HG02678 (cell line): Measurements from ENCODE around the gene OR52A5.
A peak's percentile ranks its signal among the peaks of the same experiment; 100 is the strongest.
"Not testable (repeated sequence)": the region's sequence is repeated elsewhere in the genome, so short reads cannot be mapped to it uniquely, and the experiment has no call there.

Experiments
- ATAC-seq: cut with Tn5 transposase; IDR thresholded peaks from one replicate; pipeline ENCODE4 v1.9.1; 2021; ENCODE audit warnings: mild to moderate bottlenecking, moderate library complexity; ENCODE audit not compliant: unreplicated experiment

Gene OR52A5

GRCh38 chr11:5137996-5138395 is at the start of gene OR52A5:
OR52A5 (minus strand) TSS chr11:5138356; CDS start chr11:5132642, 5,714 bp downstream.
- ATAC-seq, result no peak

DNA sequence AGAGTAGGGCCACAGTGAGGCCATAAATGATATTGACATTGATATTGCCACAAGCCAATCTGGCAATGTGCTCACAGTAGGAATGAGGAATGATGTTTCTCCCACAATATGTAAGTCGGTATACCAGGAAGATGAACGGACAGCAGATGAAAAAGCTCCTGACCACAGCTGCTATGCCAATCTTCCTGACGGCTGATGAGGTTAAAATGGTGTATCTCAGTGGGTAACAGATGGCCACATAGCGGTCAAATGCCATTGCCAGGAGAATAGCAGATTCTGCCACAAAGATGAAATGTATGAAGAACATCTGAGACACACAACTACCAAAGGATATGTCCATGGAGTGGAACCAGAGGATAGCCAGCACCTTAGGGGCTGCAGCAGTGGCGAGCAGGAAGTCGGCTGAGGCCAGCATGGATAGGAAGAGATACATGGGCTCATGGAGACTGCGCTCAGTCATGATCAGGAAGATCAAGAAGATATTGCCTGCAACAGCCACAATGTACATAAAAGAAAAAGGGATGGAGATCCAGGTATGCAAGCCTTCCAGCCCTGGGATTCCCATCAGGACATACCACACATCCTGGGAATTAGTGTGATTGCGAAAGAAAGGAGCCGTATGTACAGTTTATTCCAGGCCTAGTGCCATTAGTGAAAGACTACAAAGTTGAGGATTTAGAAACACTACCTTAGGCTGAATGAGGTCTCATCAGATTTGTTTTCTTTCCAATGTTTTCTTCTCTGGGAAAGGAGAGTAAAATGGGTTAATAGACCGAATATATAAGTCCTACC is 40.1 kb upstream of the OR52A5 start:
- ATAC-seq, result no peak

DNA sequence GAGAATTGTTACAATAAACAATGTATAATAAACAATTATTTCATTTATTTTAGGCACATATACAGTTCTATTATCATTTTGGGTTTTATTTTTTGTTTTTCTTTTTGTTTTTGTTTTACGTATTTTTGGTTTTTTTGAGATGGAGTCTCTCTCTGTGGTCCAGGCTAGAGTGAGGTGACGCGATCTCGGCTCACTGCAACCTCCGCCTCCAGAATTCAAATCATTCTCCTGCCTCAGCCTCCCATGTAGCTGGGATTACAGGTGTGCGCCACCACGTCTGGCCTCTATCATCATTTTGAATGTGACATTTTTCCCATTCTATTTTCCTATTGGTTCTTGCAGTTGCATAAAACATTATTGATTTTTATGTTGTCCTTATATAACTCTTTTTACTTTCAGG is 36.8 kb upstream of the OR52A5 start:
- no peak for ATAC-seq

DNA sequence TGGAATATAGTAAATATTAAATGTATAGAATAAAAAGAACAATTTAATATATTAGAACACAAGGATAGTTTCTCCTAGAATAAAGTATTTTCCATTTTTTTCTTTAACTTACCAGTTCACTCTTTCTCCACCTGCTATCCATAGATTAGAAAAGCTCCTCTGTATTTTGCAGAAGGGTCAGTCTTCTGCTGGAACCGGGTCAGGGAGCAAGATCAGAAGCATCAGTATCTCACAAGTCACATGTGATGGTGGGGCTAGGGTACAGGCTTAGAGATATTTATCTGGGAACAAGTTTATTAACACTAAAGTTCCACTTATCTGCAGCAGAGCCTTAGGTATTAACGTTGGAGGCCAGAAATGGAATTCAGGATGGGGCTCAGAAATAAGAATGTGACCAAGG is 33.7 kb upstream of the OR52A5 start:
- ATAC-seq, result no peak

DNA sequence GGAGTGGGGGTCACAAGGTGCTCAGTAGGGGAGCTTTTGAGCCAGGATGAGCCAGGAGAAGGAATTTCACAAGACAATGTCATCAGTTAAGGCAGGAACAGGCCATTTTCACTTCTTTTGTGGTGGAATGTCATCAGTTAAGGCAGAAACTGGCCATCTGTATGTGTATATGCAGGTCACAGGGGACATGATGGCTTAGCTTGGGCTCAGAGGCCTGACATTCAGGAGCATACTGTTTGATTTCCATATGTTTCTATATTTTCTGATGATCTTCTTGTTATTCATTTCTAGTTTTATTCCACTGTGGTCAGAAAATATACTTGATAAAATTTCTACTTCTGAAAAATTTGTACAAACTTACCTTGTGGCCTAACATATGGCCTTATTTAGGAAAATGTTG is 27.7 kb upstream of the OR52A5 start:
- not testable (repeated sequence) for ATAC-seq

GRCh38 chr11:5164807-5165206 is 26.7 kb upstream of the OR52A5 start:
- not testable (repeated sequence) for ATAC-seq

DNA sequence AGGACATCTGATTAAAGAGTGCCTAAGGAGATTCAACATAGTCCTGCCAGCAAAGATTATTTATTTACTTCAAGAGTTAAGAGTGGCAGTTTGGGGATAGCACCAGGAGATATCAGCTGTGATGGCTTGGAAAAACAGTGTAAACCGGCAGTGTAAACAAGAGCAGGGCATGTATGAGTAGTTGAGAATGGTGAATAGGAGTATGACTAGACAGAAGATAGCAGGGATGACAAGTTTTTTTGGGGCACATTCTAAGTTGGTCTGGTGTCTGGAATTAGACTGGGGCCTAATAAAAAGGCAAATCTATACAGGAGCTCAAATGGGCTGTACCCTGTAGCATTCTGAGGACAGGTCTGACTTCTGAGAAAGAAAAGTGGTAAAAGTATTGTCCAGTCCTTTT is 22.9 kb upstream of the OR52A5 start:
- ATAC-seq, result not testable (repeated sequence)

GRCh38 chr11:5160217-5160616 is 22.1 kb upstream of the OR52A5 start:
- not testable (repeated sequence) for ATAC-seq

DNA sequence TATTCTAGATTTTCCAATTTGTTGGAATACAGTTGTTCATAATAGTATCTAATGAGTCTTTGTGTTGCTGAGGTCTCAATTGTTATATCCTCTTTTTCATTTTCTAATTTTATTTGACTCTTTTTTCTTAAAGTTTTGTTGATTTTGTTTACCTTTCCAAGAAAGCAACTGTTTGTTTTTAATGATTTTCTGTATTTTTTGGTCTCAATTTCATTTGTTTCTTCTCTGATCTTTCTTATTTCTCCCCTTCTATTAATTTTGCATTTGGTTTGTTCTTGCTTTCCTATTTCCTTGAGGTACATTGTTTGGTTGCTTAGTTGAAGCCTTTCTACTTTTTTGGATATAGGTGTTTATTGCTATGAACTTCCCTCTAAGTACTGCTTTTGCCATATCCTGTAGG is 21.6 kb upstream of the OR52A5 start:
- no peak for ATAC-seq

DNA sequence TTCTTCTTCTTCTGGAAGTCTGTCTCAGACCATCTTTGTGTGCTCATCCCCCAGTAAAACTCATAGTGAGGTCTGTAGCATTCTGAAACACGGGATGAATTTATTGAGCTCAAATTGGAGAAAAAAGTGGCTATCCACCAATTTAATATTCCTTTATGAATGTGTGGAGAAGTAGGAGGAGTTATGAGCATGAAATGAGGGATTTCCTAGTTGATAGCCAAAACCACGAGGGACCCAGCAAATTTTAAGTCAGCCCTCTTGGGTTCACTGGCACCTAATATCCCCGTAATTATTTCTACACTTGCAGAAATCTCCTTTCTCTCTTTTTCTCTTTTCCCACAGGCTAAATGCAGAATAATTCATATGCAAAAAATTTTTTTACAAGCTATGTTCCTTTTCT is 16.5 kb upstream of the OR52A5 start, which contains the start of gene OR52A1:
TSS of gene OR52A1 (minus strand) at position 101 of the 400 bp plus-strand sequence. CDS start 2,388 bp downstream, outside the sequence.
- ATAC-seq, result no peak

DNA sequence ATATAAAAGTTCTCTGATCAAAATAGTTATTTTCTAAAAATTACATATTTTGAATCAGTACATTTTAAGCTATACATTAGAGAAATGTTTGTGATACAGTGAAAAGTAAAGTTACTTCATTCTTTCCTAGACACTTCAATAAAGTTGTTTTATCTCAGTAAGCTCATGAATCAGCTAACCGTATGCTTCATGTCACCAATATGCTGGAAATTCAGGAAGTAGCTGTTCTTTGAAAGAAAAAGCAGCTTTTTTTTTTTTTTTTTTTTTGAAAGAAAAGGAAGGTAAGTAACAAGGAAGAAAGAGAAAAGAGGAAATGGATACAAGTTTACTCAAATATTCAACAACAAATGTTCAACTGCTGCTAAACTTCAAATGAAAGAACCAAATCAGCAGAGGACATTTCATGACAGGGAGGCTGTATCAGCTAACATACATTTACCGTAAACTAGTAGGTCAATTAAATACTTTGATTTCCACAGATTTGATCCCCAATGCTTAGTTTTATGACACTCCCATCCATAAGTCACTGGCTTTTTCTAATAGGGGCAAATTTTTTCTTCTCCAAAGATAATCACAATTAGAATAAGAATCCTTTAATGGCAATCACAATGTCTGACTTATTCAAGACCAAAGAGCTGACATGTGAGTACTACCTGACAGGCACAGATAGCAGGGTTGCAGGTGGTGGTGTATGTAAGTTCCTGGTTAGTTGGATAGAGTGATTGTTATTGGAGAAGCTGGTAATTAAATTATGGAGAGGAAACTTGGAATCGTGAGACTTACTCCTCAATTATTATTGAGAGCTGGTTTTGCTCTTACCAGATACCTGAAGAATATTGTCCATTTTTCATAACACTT is 15.6 kb upstream of the OR52A5 start:
- ATAC-seq, result no peak

DNA sequence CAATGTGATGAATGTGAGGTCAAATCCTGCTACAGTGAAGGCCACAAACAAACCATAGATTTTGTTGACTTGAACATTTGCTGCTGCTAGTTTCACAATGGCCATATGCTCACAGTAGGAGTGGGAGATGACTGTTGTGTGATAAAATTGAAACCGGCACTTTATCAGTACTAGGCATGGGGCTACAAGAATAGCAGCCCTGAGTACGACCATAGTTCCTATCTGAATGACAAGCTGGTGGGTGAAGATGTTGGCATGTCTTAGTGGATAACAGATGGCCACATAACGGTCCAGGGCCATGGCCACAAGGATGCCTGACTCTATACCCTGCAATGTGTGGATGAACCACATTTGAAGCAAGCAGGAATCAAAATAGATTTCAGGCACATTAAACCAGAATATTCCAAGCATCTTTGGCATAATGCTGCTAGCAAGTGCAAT is 13.6 kb upstream of the OR52A5 start:
- ATAC-seq, result no peak

DNA sequence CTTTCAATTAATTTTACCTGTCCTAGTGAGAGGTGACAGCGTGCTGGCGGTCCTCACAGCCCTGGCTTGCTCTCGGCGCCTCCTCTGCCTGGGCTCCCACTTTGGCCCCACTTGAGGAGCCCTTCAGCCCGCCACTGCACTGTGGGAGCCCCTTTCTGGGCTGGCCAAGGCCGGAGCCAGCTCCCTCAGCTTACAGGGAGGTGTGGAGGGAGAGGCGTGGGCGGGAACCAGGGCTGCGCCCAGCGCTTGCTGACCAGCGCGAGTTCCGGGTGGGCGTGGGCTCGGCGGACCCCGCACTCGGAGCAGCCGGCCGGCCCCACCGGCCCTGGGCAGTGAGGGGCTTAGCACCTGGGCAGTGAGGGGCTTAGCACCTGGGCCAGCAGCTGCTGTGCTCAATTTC is 6.0 kb upstream of the OR52A5 start:
- not testable (repeated sequence) for ATAC-seq

DNA sequence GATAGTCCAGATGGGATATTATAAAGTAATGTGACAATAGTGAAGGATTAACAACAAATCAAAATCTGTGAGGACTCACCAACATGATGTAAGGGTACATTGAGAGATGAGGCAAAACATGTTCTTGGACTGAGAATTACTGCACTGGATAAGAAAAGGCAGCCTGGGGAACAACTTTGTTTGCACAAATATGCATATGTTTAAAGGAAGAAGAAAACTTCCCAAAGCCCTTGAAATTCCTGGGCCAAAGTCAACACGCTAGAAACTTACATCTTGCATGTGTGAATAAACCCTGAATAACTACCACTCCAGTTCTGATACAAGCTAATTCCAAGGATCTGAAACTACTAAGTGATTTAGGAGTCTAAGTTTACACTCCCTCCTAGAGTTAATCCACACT is 1.1 kb downstream of the OR52A5 start:
- ATAC-seq, result no peak

DNA sequence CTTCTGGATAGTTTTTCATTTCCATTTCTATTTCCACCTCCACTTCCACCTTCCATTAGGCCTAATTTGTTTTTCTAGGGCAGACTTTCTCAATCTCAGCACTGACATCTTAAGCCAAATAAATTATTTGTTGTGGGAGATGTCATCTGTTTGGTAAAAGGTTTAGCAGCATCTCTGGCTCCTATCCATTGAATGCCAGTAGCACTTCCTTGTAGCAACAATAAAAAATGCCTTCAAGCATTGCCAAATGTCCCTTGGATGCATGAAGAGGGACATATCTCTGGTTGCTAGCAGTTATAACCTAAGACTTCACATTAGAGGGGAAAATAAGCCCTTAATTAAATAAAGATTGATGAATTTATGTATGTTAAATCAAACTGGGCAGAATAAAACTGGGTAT is 1.9 kb downstream of the OR52A5 start:
- ATAC-seq, result no peak

- ATAC-seq, result no peak
These were observed 6.4 kb downstream of the OR52A5 start for GRCh38 chr11:5131584-5132335.

GRCh38 chr11:5129457-5129877 is 8.7 kb downstream of the OR52A5 start:
- no peak for ATAC-seq

GRCh38 chr11:5124891-5125620 is 13.1 kb downstream of the OR52A5 start:
- no peak for ATAC-seq

- ATAC-seq, result peak; percentile 95
These were observed 14.2 kb downstream of the OR52A5 start for GRCh38 chr11:5123802-5124521.

DNA sequence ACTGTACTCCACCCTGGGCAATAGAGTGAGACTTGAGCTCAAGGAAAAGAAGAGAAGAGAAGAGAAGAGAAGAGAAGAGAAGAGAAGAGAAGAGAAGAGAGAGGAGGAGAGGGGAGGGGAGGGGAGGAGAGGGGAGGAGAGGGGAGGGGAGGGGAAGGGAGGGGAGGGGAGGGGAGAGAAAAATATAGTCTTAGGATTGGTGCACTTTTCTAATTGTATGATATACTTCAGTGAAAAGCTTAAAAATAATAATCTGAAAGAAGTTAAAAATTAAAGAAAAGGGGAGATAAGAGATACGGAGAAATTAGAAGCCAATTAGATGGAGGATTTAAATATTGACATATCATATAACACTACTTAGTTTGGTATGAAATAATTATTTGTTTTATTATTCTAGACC is 19.3 kb downstream of the OR52A5 start:
- ATAC-seq, result no peak
